Lower lobe of right lung (tissue), 2 donors: Measurements from ENCODE around the gene TFB2M. TPM values are rescaled to one million over a fixed set of nuclear protein-coding genes. Genes with fewer than 3 reads are reported as not detected.

ENCODE experiments used
- ATAC-seq, 2 donors: fragments of 200-7000 bp; cut with Tn5 transposase; one replicate each; pipeline ENCODE4 v1.9.1; 2020 to 2022; ENCODE audit warnings: mild to moderate bottlenecking in 2 of 2, moderate library complexity in 2 of 2
- DNase-seq: peaks from one replicate; pipeline ENCODE4 v3.0.0-alpha.2; 2020
- H3K27ac ChIP-seq: fragments of 200-600 bp; one replicate; pipeline ENCODE4 v1.8.0; 2022
- H3K27me3 ChIP-seq: fragments of 200-600 bp; one replicate; pipeline ENCODE4 v1.8.0; 2022; ENCODE audit warnings: low read depth
- H3K36me3 ChIP-seq: fragments of 200-600 bp; one replicate; pipeline ENCODE4 v1.8.0; 2022; ENCODE audit warnings: mild to moderate bottlenecking
- H3K4me1 ChIP-seq: fragments of 200-600 bp; one replicate; pipeline ENCODE4 v1.8.0; 2022
- H3K4me3 ChIP-seq: fragments of 200-600 bp; one replicate; pipeline ENCODE4 v1.8.0; 2022; ENCODE audit warnings: mild to moderate bottlenecking
- H3K9me3 ChIP-seq: fragments of 200-600 bp; one replicate; pipeline ENCODE4 v1.8.0; 2022
- CTCF ChIP-seq: fragments of 200-600 bp; IDR thresholded peaks from one replicate; pipeline ENCODE4 v1.8.0; 2022; ENCODE audit warnings: antibody characterized with exemption, mild to moderate bottlenecking
- intact Hi-C: fragments of 100-400 bp; cut with DNase I; formaldehyde crosslinking; loops from one replicate; pipeline ENCODE4 v1.11.0; 2022
- total RNA-seq: library from RNA; stranded (reverse); fragmentation: NEBNext Ultra II Directional; extraction: Animal tissue kit (Norgen Biotek cat#: 25700); gene quantifications from one replicate; pipeline ENCODE4 v1.2.1, GENCODE V29; 2021
- donor health status: DM: no; HTN: yes; CAD: no; lungs with severe emphysema.

The TFB2M gene
- total RNA-seq, 1 donor from 2014 or later: 10.2 TPM

GRCh38 chr1:246533371-246533905 is 32.6 kb downstream of the TFB2M start:
- Histone ChIP-seq H3K9me3 (peaks cover 12% of the 10 kb centered on the region), H3K36me3 (no peaks in the 10 kb centered on the region), H3K4me3 (no peak overlapping the region), H3K27ac (peak overlapping the region; percentile 41), H3K4me1 (peaks cover 9% of the 10 kb centered on the region), H3K27me3 (no peaks in the 10 kb centered on the region)
- intact Hi-C loops: no loop called here
- TF ChIP-seq CTCF: no peak
- ATAC-seq (peak; percentile 12 to 54), DNase-seq (no peak)

- Histone ChIP-seq H3K4me1 (peaks cover 9% of the 10 kb centered on the region), H3K27me3 (no peaks in the 10 kb centered on the region), H3K27ac (no peak overlapping the region), H3K4me3 (no peak overlapping the region), H3K36me3 (no peaks in the 10 kb centered on the region), H3K9me3 (peaks cover 12% of the 10 kb centered on the region)
- intact Hi-C loops: no loop called here
- ATAC-seq (no peak), DNase-seq (no peak)
- peak; percentile 10 for TF ChIP-seq CTCF
These were observed 33.5 kb downstream of the TFB2M start for GRCh38 chr1:246532519-246532918.

GRCh38 chr1:246530482-246530881 is 35.6 kb downstream of the TFB2M start:
- no peak overlapping the region for H3K4me3 ChIP-seq
- TF ChIP-seq CTCF: no peak
- H3K27me3 ChIP-seq: no peaks in the 10 kb centered on the region
- DNase-seq: no peak
- H3K4me1 ChIP-seq: peaks cover 9% of the 10 kb centered on the region
- no peaks in the 10 kb centered on the region for H3K36me3 ChIP-seq
- H3K27ac ChIP-seq: no peak overlapping the region
- ATAC-seq: no peak
- intact Hi-C loops: no loop called here
- peaks cover 12% of the 10 kb centered on the region for H3K9me3 ChIP-seq

GRCh38 chr1:246528933-246529731 is 36.9 kb downstream of the TFB2M start:
- Histone ChIP-seq H3K4me1 (peaks cover 9% of the 10 kb centered on the region), H3K27me3 (no peaks in the 10 kb centered on the region), H3K36me3 (no peaks in the 10 kb centered on the region), H3K4me3 (no peak overlapping the region), H3K27ac (no peak overlapping the region), H3K9me3 (peaks cover 12% of the 10 kb centered on the region)
- ATAC-seq: no peak
- TF ChIP-seq CTCF: no peak
- no peak for DNase-seq
- intact Hi-C loops: no loop called here

GRCh38 chr1:246527402-246528088 is 38.5 kb downstream of the TFB2M start:
- Histone ChIP-seq H3K27me3 (no peaks in the 10 kb centered on the region), H3K27ac (no peak overlapping the region), H3K36me3 (no peaks in the 10 kb centered on the region), H3K9me3 (peaks cover 12% of the 10 kb centered on the region), H3K4me1 (no peaks in the 10 kb centered on the region), H3K4me3 (no peak overlapping the region)
- ATAC-seq (peak; percentile 36 to 40), DNase-seq (no peak)
- no peak for TF ChIP-seq CTCF
- intact Hi-C loops: no loop called here
